GM18499 (cell line): Measurements from ENCODE around the gene KCNK4.
"Not testable (repeated sequence)": the region's sequence is repeated elsewhere in the genome, so short reads cannot be mapped to it uniquely, and the experiment has no call there.

Source experiments
- ATAC-seq: cut with Tn5 transposase; IDR thresholded peaks from one replicate; pipeline ENCODE4 v1.9.1; 2021; ENCODE audit warnings: moderate number of reproducible peaks; ENCODE audit not compliant: insufficient read depth, unreplicated experiment

The KCNK4 gene

DNA sequence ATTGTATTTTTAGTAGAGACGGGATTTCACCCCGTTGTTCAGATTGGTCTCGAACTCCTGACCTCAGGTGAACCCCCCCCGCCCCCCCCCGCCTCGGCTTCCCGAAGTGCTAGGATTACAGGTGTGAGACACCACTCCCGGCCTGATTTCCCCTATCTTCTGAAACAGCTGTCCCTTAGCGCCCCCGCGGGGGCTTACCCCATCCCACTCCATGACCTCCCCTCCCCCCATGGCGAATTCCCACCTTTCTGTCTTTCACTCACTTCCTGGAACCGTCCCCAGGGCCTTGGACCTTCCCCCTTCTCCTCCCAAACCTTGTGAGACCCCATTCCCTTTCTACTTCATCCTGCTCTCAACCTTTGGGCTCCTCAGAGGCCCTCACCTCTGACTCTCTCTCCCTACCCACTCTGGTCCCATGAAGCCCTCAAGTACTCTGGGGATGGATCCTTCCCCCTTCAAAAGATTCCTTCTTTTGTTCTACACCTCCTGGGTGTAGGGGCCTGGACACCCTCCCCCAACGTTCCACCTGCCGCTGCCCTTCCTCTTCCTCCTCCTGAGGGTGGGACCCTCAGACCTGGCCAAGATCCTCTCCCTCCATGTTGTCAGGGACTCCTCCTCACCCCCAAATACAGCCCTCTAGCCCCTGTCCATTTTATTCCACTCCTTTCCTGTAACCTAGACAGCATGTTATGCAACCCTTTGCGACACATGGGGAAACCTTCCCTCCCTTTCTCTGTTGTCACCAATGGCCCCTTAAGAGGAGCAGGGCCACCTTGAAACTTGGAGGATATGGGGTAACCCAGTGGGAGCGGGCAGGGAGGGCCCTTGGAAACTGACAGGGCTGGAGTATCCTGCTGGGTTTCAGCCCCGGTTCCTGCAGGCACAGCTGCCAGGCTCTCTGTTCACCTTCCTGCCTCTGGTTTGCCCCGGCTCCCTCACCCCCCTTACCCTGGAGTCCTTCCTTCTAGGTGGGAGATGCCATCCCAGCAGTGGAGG lies 28.0 kb downstream of the KCNK4 start:
- ATAC-seq, result no peak

DNA sequence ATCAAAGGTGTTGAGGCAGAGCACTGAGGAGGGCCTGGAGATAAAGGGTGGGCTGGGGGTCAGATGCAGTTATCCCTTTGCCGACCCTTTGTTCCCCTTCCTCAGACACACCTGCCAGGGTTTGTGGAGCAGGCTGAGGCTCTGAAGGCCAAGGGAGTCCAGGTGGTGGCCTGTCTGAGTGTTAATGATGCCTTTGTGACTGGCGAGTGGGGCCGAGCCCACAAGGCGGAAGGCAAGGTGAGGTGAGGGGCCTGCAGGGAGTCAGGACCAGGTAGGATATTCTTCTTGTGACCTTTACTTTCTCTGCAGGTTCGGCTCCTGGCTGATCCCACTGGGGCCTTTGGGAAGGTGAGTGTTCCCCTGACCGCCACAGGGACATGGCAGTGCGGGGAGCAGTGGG lies 29.5 kb downstream of the KCNK4 start:
- no peak for ATAC-seq

DNA sequence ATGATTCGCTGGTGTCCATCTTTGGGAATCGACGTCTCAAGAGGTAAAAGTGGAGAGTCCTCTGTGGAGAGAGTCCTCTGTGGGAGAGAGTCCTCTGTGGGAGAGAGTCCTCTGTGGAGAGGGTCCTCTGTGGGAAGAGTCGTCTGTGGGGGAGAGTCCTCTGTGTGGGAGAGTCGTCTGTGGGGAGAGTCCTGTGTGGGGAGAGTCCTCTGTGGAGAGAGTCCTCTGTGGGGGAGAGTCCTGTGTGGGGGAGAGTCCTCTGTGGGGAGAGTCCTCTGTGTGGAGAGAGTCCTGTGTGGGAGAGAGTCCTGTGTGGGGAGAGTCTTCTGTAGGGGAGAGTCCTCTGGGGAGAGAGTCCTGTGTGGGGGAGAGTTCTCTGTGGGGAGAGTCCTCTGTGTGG lies 29.9 kb downstream of the KCNK4 start:
- no peak for ATAC-seq

DNA sequence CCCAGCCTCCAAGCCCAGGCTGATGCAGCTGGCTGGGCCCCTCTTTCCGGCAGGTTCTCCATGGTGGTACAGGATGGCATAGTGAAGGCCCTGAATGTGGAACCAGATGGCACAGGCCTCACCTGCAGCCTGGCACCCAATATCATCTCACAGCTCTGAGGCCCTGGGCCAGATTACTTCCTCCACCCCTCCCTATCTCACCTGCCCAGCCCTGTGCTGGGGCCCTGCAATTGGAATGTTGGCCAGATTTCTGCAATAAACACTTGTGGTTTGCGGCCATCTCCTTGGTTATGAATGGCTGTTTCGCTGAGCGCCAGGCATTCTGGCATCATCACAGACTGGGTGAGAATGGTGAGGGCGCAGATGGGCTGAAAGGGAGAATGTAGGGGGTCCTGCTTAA lies 30.4 kb downstream of the KCNK4 start:
- ATAC-seq, result no peak

DNA sequence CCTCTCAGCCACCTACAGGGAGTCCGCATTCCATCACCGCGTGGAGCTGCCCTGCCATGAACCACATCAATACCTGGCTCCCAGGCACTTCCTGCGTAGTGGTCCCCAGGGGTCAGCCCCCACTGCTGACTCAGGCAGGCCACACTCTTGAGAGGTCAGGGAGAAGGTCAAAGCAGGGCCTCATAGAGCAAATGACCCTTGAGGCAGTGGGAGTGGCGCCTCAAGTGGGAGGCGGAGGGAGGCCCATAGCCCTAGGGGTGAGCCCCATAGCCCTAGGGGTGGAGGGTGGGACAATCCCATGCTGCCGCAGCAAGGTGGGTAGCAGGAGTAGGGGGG lies 31.8 kb downstream of the KCNK4 start:
- ATAC-seq, result no peak

DNA sequence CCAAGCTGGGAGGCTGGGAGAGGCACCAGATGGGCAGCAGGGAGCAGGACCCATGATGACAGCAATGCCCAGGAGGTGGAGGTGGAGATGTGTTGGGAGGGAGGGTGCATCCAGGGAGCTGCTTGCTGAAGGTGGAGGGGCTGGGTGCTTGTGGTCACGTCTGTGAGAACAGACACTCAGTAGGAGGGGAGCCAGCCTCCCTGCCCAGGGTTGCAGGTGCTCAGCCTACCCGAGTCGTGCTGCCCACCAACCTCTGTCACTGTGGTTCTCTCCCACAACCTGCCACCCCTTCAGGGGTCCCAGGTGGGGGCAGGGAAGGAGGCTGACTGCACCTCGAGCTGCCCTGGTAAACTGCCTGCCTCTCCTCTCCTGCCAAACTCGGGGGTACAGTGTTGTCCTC lies 32.3 kb downstream of the KCNK4 start:
- ATAC-seq, result no peak

DNA sequence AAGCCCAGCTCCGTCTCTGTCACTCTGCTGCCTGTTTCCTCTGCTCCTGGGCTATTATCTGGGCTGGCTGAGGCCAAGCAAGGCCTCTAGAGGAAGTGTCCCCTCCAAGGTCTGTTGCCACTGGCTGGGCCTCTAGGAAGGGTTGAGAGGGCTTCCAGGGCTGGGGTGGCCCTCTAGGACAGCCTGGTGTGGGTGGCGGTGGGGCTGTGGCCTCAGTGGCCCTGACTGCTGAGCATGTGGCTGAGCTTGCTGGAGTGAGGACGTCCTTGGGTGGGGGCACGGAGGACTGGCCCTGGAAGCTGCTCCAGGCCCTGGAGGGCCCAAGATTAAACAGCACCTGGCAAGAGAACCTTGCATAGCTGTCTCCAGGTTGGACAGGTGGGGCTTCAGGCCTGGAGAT lies 32.9 kb downstream of the KCNK4 start:
- ATAC-seq, result not testable (repeated sequence)

DNA sequence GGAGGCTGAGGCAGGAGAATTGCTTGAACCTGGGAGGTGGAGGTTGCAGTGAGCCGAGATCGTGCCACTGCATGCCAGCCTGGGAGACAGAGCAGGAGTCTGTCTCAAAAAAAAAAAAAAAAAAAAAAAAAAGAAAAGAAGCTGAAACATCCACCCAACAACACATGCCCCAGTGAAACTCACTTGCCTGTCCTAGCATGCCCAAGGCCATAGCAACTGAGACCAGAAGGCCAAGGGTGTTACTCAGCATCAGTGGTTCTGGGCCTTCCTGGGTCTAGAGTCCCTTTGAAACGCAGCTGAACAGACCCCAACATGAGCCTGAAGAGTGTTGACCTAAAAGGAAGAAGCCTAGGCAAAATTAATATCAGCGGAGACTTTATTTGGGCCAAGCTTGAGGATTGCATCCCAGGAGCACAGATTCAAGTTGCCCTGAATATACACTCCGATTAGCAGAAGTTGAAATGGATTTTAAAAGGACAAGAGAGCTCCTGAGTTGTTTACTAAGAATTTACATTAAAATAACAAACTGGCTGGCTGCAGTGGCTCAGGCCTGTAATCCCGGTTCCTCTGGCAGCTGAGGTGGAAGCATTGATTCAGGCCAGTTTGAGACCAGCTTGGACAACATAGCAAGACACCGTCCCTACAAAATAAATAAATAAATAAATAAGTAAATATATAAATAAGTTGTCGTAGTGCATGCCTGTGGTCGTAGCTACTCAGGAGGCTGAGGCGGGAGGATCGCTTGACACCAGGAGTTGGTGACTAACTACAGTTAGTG lies 33.8 kb downstream of the KCNK4 start:
- ATAC-seq, result no peak

DNA sequence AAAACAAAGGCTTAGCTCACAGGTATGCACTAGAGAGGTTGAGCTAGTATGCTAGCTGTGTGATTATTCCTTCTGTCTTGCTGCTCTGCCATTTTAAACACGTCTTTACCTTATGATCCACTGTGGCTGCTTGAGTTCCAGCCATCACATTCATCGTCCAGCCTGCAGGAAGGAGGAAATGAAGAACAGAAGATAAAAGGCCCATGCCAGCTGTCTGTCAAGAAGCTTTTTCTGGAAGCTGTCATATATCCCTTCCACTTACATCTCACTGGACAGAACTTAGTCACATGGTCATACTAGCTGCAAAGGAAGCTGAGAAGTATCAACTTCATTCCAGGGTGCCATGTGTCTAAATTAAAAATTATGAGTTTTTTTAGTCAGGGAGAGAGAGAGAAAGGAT lies 36.3 kb downstream of the KCNK4 start:
- ATAC-seq, result no peak

DNA sequence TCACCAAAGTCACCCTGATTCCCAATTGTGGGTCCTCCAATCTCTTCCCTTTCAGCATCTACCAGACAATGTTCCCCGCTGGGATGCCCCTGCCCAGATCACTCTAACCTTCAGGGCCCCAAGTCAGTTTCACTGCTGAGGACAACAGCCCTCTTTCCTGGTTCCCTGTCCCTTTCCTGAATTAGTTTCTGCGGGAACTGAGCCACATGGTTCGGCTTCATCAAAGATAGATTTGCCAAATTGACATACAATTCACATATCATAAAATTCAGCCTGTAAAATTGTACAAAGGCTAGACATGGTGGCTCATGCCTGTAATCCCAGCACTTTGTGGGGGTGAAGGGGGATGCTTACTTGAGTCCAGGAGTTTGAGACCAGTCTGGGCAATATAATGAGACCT lies 36.9 kb downstream of the KCNK4 start:
- ATAC-seq, result no peak

DNA sequence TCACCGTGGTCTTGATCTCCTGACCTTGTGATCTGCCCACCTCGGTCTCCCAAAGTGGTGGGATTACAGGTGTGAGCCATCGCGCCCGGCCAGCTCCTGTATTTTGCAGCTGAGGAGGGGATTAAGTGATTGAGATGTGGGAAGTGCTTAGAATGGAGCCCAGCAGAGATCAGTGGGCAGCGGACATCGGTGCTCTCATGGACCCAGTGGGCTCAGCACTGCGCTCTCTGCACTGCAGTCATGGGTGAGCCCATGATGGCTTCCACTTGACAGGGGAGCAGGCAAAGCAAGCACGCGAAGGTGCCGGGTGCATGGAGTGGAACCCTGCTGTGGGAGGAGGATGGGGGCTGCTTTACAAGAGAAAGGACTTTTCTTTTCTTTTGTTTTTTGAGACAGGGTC lies 39.8 kb downstream of the KCNK4 start:
- no peak for ATAC-seq

DNA sequence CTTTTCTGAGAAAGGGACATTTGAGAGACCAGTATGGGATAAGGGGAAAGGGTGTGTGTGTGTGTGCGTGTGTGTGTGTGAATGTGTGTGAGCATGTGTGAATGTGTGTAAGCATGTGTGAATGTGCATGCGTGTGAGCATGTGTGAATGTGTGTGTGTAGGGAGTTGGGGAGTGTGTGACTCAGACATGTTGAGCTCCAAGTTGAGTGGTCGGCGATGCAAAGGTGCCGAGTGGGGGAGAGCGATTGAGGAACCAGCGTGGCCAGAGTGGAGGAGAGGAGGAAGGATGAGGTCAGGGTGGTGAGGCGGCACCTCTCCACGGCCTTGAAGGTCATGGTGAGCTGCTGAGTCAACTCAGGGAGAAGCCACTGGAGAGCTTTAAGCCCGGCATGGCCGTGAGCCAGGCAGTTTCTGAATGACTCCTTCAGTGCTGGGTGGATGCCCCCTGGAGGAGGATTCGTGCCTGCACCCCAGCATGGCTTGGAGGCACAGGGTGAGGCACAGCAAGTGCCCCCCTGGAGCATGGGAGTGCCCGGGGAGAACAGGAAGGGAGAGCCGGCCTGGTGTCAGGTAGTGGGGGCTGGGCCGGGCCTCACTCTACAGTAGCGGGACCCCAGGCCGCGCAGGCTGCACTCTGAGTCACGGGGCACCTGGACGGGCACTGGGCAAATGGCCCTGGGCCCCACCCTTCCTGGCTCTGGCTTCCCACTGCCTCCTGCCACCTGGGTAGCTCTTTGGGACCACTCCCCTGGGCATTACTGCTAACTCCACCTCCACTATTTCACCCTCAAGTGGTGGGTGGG lies 40.7 kb downstream of the KCNK4 start:
- ATAC-seq, result no peak

DNA sequence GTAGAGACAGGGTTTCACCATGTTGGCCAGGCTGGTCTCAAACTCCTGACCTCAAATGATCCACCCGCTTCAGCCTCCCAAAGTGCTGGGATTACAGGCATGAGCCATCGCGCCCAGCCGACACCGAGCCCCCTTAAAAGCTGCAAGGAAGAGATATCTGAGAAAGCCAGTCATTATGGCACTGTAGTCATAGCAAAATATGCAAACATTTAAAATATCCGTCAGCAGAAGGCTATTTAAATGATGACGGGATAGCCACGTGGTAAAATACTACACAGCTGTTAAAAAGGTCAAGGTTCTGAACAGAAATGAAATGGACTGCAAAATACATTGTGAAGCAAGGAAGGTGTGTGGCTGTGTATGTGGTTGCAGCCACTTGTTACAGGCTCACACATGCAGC lies 42.5 kb downstream of the KCNK4 start:
- ATAC-seq, result no peak

DNA sequence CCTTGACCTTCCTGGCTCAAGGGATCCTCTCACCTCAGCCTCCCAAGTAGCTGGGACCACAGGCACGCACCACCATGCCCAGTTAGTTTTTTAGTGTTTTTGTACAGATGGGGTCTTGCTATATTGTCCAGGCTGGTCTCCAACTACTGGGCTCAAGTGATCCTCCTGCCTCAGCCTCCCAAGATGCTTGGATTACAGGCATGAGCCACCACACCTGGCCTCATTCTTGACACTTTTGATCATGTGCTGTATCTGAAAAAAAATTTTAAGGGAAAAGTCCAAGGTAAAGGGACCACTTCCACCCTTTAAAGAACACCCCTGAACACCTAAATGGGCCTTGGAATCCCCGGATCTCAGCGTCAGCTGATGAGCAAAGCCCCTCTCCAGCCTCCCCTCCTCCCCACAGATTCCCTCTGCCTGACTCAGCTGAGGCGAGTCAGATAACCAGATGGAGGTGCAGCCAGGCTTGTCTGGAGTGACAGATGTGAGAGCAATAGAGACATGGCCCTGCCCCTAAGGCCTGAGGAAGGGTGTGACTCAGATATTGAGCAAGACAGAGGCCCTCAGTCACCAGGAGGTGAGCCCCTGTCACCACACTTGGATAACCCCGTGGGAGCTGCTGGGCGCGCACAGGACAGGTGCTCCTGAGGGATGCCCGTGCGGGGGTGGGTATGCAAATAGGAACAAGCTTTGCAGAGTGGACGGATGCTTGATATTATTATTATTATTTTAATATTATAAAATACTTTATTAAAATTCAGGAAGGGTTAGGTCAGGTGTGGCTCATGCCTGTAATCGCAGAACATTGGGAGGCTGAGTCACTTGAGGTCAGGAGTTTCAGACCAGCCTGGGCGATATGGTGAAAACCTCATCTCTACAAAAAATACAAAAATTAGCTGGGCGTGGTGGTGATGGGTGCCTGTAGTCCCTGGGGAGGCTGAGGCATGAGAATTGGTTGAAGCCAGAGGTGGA lies 43.9 kb downstream of the KCNK4 start:
- peak; percentile 76 for ATAC-seq

DNA sequence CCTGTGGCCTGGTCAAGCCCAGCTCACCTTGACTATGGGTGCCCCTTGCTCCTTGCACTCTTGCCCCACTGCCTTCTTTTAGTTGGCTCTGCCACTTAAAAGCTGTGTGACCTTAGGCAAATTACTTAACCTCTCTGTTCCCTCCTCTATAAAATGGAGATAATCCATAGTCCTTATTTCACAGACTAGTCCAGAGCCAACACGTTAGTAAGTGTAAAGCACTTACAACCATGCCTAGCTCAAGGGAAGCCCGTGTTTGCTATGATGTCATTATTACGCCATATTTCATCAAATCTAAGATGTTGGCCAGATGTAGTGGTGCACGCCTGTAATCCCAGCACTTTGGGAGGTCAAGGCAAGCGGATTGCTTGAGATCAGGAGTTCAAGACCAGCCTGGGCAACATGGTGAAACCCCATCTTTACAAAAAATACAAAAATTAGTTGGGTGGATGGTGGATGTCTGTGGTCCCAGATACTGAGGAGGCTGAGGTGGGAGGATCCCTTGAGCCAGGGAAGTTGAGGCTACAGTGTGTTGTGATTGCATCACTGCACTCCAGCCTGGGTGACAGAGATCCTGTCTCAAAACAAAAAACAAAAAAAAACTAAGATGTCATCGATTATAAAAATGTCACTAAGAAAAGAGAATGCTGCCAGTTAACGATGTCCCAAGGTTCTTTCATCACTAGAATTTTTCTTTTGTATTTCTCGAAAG lies 46.6 kb downstream of the KCNK4 start:
- ATAC-seq, result no peak

DNA sequence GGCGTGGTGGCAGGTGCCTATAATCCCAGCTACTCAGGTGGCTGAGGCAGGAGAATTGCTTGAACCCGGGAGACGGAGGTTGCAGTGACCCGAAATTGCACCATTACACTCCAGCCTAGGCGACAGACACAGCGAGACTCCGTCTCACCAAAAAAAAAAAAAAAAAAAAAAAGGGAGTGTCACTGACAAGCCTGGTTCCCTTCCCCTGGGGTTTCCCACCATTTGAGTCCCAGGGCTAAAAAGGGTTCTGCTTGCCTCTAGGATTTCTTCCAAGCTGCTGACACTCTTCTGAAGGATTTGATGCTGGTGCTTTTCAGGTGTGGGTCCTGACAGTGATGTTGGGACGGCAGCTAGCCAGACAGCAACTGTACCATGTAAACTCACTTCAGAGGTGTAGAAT lies 47.6 kb downstream of the KCNK4 start:
- ATAC-seq, result no peak

DNA sequence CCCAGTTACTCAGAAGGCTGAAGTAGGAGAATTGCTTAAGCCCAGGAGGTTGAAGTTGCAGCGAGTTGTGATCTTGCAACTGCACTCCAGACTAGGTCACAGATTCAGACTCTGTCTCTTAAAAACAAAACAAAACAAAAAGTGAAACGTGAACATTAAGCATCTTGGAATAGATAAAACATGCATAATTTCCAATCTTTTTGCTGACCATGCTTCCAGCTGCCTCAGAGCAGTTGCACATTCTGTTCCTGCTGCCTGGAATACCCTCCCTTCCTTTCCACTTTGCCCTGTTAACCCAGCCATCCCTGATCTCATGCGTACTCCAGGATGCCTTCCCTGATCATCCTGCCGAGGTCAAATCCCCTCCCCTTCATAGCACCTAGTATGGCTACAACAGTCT lies 48.2 kb downstream of the KCNK4 start:
- no peak for ATAC-seq

DNA sequence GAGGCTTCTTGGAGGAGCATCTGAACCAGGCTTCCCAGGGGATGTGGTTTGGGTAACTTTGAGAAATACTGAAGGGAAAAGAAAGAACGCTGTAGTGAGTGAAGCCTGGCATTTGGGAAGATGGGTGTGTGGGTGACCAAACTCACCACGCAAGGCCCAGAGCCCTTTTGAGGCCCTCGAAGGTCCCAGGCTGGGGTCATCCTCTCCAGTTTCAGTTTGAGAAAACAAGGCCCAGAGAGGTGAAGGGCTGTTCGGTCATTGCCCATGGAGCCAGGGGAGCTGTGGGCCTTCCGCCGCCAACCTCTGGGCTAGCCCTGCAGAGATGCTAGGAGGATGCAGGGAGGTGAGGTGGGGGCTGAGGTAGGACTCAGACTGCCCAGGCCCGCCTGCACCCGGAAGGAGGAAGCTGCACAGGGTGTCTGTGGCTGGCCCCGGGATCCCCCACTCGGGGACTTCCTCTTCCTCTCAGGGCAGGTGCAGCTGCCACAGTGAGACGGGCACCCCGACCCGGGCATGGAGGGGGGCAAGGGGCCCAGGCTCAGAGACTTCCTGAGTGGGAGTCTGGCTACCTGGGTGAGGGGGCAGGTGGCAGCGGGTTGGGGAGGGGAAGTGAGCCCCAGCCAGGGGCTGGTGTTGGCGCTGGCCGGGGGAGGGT lies 48.8 kb downstream of the KCNK4 start, which contains the start of gene CCDC88B:
Gene CCDC88B, plus strand, starts transcription at position 451 of the 655 bp plus-strand sequence. Its CDS starts 63 bp downstream, at position 514.
- ATAC-seq, result no peak
